Measurements from ENCODE around the gene RFFL. TPM values are rescaled to one million over a fixed set of nuclear protein-coding genes. Genes with fewer than 3 reads are reported as not detected.

RFFL gene
- total RNA-seq, 3 donors from 2014 or later (not counting 1 experiment from before 2014, with no cell fraction given) = 50.0 to 86.6 (median 75.9) TPM

DNA sequence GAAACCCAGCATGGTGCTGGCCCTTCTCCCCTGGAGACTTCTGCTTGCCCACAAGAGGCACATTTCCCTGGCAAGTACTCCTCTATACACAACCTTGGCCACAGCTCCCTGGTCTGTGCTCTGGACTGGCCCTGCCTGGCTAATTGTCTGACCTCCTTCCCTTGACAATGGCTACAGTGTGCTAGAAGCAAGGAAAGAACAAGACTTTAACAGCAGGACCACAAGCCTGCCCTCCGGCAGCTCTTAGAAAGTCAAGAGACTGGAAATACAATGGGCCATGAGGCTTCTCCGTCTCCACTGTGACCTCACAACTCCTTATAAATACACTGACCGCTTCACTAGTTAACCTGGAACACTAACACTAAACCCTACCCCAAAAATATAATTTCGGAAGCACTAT, 46.5 kb downstream of the RFFL start:
- Mint-ChIP-seq H3K9me3 (no peaks in the 10 kb centered on the region), H3K4me3 (no peak overlapping the region), H3K27ac (peak overlapping the region in 1 of 2 donors; percentile 51), H3K4me1 (peaks cover 12 to 19% of the 10 kb centered on the region in 2 donors), H3K36me3 (no peaks in the 10 kb centered on the region), H3K27me3 (ENCODE audit: low read depth in 2 of 2) (no peaks in the 10 kb centered on the region)
- Histone ChIP-seq H3K27ac (ENCODE audit: low read length) (no peak overlapping the region), H3K4me1 (ENCODE audit: control insufficient read depth, insufficient read depth, low read length) (peaks cover 7% of the 10 kb centered on the region), H3K36me3 (ENCODE audit: control insufficient read depth, insufficient read depth, low read length) (peaks cover 72% of the 10 kb centered on the region), H3K9me3 (ENCODE audit: control insufficient read depth, insufficient read depth, low read length) (no peaks in the 10 kb centered on the region), H3K27me3 (ENCODE audit: control insufficient read depth, insufficient read depth, low read length) (no peaks in the 10 kb centered on the region), H3K4me3 (ENCODE audit: low read length) (no peak overlapping the region)
- intact Hi-C loops (cut with micrococcal nuclease) = no loop called here
- ATAC-seq (no peak), DNase-seq (no peak)
- TF ChIP-seq, protein P1, sequence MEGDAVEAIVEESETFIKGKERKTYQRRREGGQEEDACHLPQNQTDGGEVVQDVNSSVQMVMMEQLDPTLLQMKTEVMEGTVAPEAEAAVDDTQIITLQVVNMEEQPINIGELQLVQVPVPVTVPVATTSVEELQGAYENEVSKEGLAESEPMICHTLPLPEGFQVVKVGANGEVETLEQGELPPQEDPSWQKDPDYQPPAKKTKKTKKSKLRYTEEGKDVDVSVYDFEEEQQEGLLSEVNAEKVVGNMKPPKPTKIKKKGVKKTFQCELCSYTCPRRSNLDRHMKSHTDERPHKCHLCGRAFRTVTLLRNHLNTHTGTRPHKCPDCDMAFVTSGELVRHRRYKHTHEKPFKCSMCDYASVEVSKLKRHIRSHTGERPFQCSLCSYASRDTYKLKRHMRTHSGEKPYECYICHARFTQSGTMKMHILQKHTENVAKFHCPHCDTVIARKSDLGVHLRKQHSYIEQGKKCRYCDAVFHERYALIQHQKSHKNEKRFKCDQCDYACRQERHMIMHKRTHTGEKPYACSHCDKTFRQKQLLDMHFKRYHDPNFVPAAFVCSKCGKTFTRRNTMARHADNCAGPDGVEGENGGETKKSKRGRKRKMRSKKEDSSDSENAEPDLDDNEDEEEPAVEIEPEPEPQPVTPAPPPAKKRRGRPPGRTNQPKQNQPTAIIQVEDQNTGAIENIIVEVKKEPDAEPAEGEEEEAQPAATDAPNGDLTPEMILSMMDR (IDR thresholded peaks at IDR 0.05) = no peak
- over 99% methylated on average over 4 of the region's 4 CpGs for WGBS (ENCODE audit: insufficient coverage)

DNA sequence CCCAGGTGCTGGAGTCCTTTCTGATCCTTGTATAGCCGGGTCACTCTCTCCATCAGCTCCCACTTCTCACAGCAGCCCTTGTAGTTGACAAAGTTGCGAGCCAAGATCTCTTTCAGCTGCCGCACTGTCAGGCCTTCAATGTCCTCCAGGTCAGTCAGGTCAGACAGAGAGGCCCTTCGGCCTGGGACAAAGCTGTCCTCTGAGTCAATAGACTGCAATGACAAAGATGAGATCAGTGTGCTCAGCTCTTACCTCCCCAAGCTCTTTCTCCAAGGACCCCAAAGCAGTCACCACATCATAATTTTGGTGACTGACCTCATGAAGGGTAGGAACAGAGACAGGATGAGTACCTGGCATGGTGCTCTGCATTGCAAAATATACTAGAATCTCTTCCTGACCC, 47.1 kb downstream of the RFFL start:
- Mint-ChIP-seq H3K27ac (no peak overlapping the region), H3K4me3 (no peak overlapping the region), H3K9me3 (no peaks in the 10 kb centered on the region), H3K4me1 (peaks cover 7 to 13% of the 10 kb centered on the region in 2 donors), H3K36me3 (no peaks in the 10 kb centered on the region), H3K27me3 (ENCODE audit: low read depth in 2 of 2) (no peaks in the 10 kb centered on the region)
- no peak overlapping the region for H3K27ac ChIP-seq (ENCODE audit: low read length)
- H3K4me1 ChIP-seq (ENCODE audit: control insufficient read depth, insufficient read depth, low read length) = peaks cover 3% of the 10 kb centered on the region
- peaks cover 76% of the 10 kb centered on the region for H3K36me3 ChIP-seq (ENCODE audit: control insufficient read depth, insufficient read depth, low read length)
- DNase-seq (no peak), ATAC-seq (no peak)
- no peaks in the 10 kb centered on the region for H3K9me3 ChIP-seq (ENCODE audit: control insufficient read depth, insufficient read depth, low read length)
- H3K4me3 ChIP-seq (ENCODE audit: low read length) = no peak overlapping the region
- H3K27me3 ChIP-seq (ENCODE audit: control insufficient read depth, insufficient read depth, low read length) = no peaks in the 10 kb centered on the region
- WGBS (ENCODE audit: insufficient coverage) = 95% methylated on average over 4 of the region's 4 CpGs
- intact Hi-C loops (cut with micrococcal nuclease) = no loop called here
- TF ChIP-seq, protein P1 (IDR thresholded peaks at IDR 0.05) = no peak

DNA sequence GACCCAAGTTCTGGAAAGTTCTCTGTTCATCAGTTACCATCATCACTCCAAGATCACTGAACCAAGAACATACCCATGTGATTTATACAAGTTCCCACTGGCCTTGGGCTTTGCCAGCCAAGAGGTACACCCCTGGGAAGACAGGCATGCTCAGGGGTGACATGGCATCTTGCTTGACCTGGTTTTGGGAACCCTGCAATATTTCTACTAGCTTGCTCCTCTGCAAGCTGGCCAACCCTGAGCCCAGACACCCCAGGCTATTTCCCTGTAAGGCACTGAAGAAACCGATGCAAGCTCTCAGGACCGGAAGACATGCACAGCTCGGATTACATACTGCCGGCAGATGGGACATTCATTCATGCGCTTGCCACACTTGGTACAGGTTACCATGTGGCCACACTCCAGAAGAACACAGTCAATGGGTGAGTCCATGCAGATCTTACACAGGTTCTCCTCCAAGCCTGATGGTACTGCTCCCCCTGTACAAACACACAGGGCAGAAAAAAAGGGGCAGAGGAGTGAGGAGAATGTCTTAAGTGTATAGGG, 51.8 kb downstream of the RFFL start:
- H3K27me3 Mint-ChIP-seq (ENCODE audit: low read depth in 2 of 2) = no peaks in the 10 kb centered on the region
- no peak overlapping the region for H3K27ac Mint-ChIP-seq
- no peaks in the 10 kb centered on the region for H3K4me1 Mint-ChIP-seq
- Histone ChIP-seq H3K36me3 (ENCODE audit: control insufficient read depth, insufficient read depth, low read length) (peaks cover 74% of the 10 kb centered on the region), H3K9me3 (ENCODE audit: control insufficient read depth, insufficient read depth, low read length) (no peaks in the 10 kb centered on the region), H3K4me3 (ENCODE audit: low read length) (no peak overlapping the region), H3K27me3 (ENCODE audit: control insufficient read depth, insufficient read depth, low read length) (no peaks in the 10 kb centered on the region), H3K27ac (ENCODE audit: low read length) (no peak overlapping the region), H3K4me1 (ENCODE audit: control insufficient read depth, insufficient read depth, low read length) (no peaks in the 10 kb centered on the region)
- no peak for DNase-seq
- intact Hi-C loops (cut with micrococcal nuclease) = no loop called here
- 97% methylated on average over 5 of the region's 5 CpGs for WGBS (ENCODE audit: insufficient coverage)
- TF ChIP-seq, protein P1 (IDR thresholded peaks at IDR 0.05) = no peak
- H3K9me3 Mint-ChIP-seq = no peaks in the 10 kb centered on the region
- no peak for ATAC-seq
- no peak overlapping the region for H3K4me3 Mint-ChIP-seq
- peaks cover 7% of the 10 kb centered on the region for H3K36me3 Mint-ChIP-seq

DNA sequence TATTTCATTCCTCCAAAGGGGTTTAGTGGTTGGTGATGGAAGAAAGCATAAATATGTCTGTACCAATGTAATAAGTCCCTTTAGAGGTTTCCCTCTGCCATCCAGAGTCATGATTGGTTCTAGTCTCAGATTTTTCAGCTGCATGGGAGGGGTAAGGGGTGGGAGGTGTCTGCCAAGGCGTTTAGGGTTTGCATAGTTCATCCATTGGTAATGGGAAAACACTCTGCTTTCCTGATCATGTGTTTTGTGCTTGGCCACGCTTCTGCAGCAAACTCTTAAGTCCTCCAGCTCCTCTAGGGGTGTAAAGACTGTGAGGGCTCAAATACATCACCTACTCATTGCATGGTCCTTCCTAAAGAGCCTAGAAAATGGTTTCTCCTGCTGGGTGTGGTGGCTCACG, 53.4 kb downstream of the RFFL start:
- ATAC-seq (no peak), DNase-seq (no peak)
- no peak overlapping the region for H3K27ac ChIP-seq (ENCODE audit: low read length)
- peaks cover 58% of the 10 kb centered on the region for H3K36me3 ChIP-seq (ENCODE audit: control insufficient read depth, insufficient read depth, low read length)
- 95% methylated on average over 3 of the region's 3 CpGs for WGBS (ENCODE audit: insufficient coverage)
- Mint-ChIP-seq H3K36me3 (peaks cover 7% of the 10 kb centered on the region), H3K4me3 (no peak overlapping the region), H3K27ac (no peak overlapping the region), H3K9me3 (no peaks in the 10 kb centered on the region), H3K4me1 (no peaks in the 10 kb centered on the region), H3K27me3 (ENCODE audit: low read depth in 2 of 2) (no peaks in the 10 kb centered on the region)
- H3K9me3 ChIP-seq (ENCODE audit: control insufficient read depth, insufficient read depth, low read length) = no peaks in the 10 kb centered on the region
- H3K4me1 ChIP-seq (ENCODE audit: control insufficient read depth, insufficient read depth, low read length) = no peaks in the 10 kb centered on the region
- intact Hi-C loops (cut with micrococcal nuclease) = no loop called here
- no peaks in the 10 kb centered on the region for H3K27me3 ChIP-seq (ENCODE audit: control insufficient read depth, insufficient read depth, low read length)
- H3K4me3 ChIP-seq (ENCODE audit: low read length) = no peak overlapping the region
- TF ChIP-seq, protein P1 (IDR thresholded peaks at IDR 0.05) = no peak

Measured in natural killer cell (primary cell).